Spleen (tissue), 11 donors: ENCODE measurements around the gene PRIM2. TPM values are rescaled to one million over a fixed set of nuclear protein-coding genes. Genes with fewer than 3 reads are reported as not detected.
"Not testable (repeated sequence)": the region's sequence is repeated elsewhere in the genome, so short reads cannot be mapped to it uniquely, and the experiment has no call there.

ENCODE experiments used
- DNase-seq: peaks from one replicate; pipeline ENCODE4 v3.0.0-alpha.2; 2020
- H3K27ac ChIP-seq, 8 donors: fragments of 200-600 bp; sonication (generic) in 7 of 8; 1 replicate in 4 of 8; 2 replicates in 4 of 8; pipeline versions ENCODE4 v1.5.0 to v1.8.0; 2016 to 2021; ENCODE audit warnings: inconsistent platforms in 4 of 8, mild to moderate bottlenecking in 4 of 8, moderate library complexity in 1 of 8
- H3K27me3 ChIP-seq, 7 donors: fragments of 200-600 bp; sonication (generic) in 6 of 7; replicated peaks in 1 of 7; 1 replicate in 4 of 7; 2 replicates in 3 of 7; pipeline versions ENCODE4 v1.5.0 to v1.8.0; 2016 to 2021; ENCODE audit warnings: inconsistent platforms in 3 of 7, mild to moderate bottlenecking in 1 of 7
- H3K36me3 ChIP-seq, 6 donors: fragments of 200-600 bp; sonication (generic) in 5 of 6; 1 replicate in 4 of 6; 2 replicates in 2 of 6; pipeline versions ENCODE4 v1.5.0 to v1.8.0; 2016 to 2021; ENCODE audit warnings: inconsistent platforms in 2 of 6
- H3K4me1 ChIP-seq, 6 donors: fragments of 200-600 bp; sonication (generic) in 5 of 6; 1 replicate in 3 of 6; 2 replicates in 3 of 6; pipeline versions ENCODE4 v1.5.0 to v1.8.0; 2016 to 2021; ENCODE audit warnings: inconsistent platforms in 3 of 6
- H3K4me3 ChIP-seq, 8 donors: fragments of 200-600 bp; sonication (generic) in 7 of 8; 1 replicate in 4 of 8; 2 replicates in 4 of 8; pipeline versions ENCODE4 v1.5.0 to v1.8.0; 2016 to 2021; ENCODE audit warnings: inconsistent platforms in 4 of 8, mild to moderate bottlenecking in 4 of 8, moderate library complexity in 2 of 8
- H3K9me3 ChIP-seq, 8 donors: fragments of 200-600 bp; sonication (generic) in 7 of 8; 1 replicate in 4 of 8; 2 replicates in 4 of 8; pipeline versions ENCODE4 v1.5.0 to v1.8.0; 2016 to 2021; ENCODE audit warnings: inconsistent platforms in 4 of 8
- WGBS, 5 donors: extraction: QIAGEN DNeasy Blood & Tissue Kit in 3 of 5; methylation state at CpG; one replicate each; pipeline versions ENCODE4 v1.1.5 to v1.1.7; 2013 to 2018; 5-methylcytosine and 5-hydroxymethylcytosine counted together
- intact Hi-C: fragments of 100-400 bp; cut with DNase I; formaldehyde crosslinking; loops from one replicate; pipeline ENCODE4 v1.15.0; 2023; ENCODE audit warnings: low total_unique reads
- polyA plus RNA-seq, 3 donors: library from polyadenylated mRNA; stranded (reverse); fragments of 200-250 nt; gene quantifications; one replicate each; pipeline ENCODE4 v1.2.1, GENCODE V29; 2013
- total RNA-seq, 7 donors: library from RNA; depleted of rRNA in 3 of 7; stranded (reverse); fragments of >200 nt in 3 of 7; fragmentation: NEBNext Ultra II Directional in 4 of 7; extraction: Animal tissue kit (Norgen Biotek cat#: 25700) in 4 of 7; gene quantifications; one replicate each; pipeline versions ENCODE4 v1.1.0 to v1.2.1, GENCODE V29; 2016 to 2021
- donor health status: healthy with polysubstance abuse.
- donor health status: DM: no; HTN: no; CAD: no; lungs with moderate emphysema.
- donor health status: DM: no; HTN: no; CAD: no.
- donor health status: Bipolar disorder and iron deficiency.
- donor health status: healthy.
- donor health status: DM: no; HTN: no; CAD: no.
- donor health status: DM: yes; HTN: yes; CAD: no.

The PRIM2 gene
- total and polyA plus RNA-seq, 10 donors, result 6.0 to 20.2 (median 13.9) TPM

DNA sequence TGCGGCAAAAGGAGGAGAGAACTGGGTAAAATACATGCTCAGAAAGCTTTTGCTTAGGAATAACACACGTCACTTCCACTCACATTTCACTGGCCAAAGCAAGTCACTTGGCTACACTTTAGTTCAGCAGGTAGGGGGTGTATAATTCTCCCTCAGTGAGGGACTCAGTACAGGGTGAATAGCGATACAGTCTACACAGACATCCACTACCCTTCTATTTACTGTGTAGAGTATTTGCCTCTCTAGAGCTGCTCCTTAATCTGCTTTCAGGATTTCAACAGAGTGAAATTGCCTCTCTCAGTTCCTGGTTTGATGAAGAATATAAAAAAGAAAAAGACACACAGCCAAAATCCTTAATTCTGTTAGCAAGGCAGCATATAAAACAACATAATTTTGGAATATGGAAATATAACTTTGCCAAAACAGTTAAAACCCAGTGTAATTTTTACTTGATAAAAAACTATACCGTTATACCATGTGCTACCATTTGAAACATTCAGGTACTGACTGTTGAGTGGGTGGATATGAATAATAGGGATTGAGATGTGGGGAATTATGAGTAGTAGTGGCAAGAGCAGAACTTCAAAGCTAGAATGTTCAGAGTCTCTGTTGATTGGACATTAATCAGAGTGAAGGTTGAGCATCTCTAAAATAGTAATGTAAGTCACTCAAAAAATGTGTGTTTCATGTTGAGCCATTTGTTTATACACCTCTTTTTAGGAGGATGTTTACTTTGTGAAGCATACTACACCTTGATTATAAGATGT, 51.7 kb downstream of the PRIM2 start:
- H3K4me3 ChIP-seq, H3K27me3 ChIP-seq, DNase-seq, intact Hi-C loops, H3K36me3 ChIP-seq, H3K27ac ChIP-seq, H3K9me3 ChIP-seq, H3K4me1 ChIP-seq: not testable (repeated sequence)
- 94 to 97% (median 97%) methylated on average over 4 of the region's 4 CpGs for WGBS, 5 donors

DNA sequence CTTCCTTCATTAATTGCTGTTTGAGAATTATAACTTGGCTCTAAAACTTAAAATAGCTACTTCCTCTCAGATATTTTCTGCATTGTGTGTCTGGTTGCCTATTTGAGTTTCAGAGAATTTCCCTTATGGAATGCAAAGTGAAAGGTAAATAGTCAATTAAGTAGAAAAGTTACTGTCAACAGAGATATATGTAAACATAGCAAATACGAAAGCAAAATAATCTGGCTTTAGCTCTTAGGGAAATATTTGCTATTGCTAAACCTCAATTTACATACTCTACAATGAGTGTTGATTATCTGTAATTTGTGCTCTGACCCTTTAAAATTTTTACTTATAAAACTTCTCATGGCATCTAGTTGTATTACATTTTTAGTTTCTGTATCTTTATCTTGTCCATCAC, 54.3 kb downstream of the PRIM2 start:
- H3K27ac ChIP-seq, intact Hi-C loops, DNase-seq, H3K4me3 ChIP-seq, H3K4me1 ChIP-seq, H3K27me3 ChIP-seq, H3K36me3 ChIP-seq, H3K9me3 ChIP-seq: not testable (repeated sequence)
- 91 to 98% (median 95%) methylated on average over 1 of the region's 1 CpG for WGBS, 5 donors

DNA sequence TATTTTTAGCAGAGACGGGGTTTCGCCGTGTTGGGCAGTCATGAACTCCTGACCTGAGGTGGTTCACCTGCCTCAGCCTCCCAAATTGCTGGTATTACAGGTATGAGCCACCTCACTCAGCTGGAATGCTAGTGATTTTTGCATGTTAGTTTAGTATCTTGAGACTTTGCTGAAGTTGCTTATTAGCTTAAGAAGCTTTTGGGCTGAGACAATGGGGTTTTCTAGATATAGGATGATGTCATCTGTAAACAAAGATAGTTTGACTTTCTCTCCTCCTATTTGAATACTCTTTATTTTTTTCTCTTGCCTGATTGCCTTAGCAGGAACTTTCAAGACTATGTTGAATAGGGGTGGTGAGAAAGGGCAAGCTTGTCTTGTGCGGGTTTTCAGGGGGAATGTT, 57.3 kb downstream of the PRIM2 start:
- H3K9me3 ChIP-seq, intact Hi-C loops, H3K4me1 ChIP-seq, H3K27ac ChIP-seq, DNase-seq, H3K27me3 ChIP-seq, H3K4me3 ChIP-seq, H3K36me3 ChIP-seq: not testable (repeated sequence)
- WGBS, 5 donors, result 84 to 99% (median 98%) methylated on average over 2 to 4 of the region's 4 CpGs

DNA sequence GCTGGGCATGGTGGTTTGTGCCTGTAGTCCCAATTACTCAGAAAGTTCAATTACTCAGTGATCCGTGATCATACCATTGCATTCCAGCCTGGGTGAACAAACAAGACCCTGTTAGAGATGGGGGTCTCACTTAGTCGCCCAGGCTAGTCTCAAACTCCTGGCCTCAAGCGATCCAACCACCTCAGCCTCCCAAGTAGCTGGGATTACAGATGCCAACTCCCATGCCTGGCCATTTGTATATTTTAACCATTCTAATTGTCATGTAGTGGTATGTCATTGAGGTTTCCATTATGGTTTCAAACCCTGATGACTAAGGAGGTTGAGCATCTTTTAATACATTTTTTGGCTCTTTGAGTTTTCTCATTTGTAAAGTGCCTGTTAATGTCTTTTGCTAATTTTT, 58.7 kb downstream of the PRIM2 start:
- H3K36me3 ChIP-seq, result peaks cover 0 to 13% (median 6%) of the 10 kb centered on the region in 6 donors
- DNase-seq, intact Hi-C loops, H3K27ac ChIP-seq, H3K9me3 ChIP-seq, H3K27me3 ChIP-seq, H3K4me3 ChIP-seq, H3K4me1 ChIP-seq: not testable (repeated sequence)
- 78 to 98% (median 97%) methylated on average over 3 of the region's 3 CpGs for WGBS, 5 donors

DNA sequence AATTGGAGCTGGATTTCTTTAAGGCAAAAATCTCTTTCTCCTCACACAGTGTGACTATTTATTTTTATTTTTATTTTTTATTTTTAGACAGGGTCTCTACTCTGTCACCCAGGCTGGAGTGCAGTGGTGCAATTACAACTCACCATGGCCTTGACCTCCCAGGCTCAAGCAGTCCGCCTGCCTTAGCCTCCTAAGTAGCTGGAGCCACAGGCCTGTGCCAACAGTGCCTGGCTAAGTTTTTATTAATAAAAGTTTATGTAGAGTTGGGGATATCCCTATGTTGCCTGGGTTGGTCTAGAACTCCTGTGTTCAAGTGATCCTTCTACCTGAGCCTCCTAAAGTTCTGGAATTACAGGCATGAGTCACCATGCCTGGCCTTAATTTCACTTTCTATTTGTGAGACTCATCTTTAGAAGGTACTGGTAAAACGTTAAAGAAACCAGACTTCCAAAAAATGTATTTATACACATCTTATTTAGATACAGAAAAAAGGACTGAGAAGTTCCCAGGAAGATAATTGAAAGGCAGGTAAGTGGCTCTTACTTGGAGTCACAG, 71.7 kb downstream of the PRIM2 start:
- H3K36me3 ChIP-seq, intact Hi-C loops, H3K27me3 ChIP-seq, DNase-seq, H3K4me3 ChIP-seq, H3K4me1 ChIP-seq, H3K27ac ChIP-seq: not testable (repeated sequence)
- H3K9me3 ChIP-seq, result peaks cover 0 to 17% (median 5%) of the 10 kb centered on the region in 8 donors
- WGBS, 5 donors, result 59 to 93% (median 81%) methylated on average over 1 to 2 of the region's 2 CpGs

DNA sequence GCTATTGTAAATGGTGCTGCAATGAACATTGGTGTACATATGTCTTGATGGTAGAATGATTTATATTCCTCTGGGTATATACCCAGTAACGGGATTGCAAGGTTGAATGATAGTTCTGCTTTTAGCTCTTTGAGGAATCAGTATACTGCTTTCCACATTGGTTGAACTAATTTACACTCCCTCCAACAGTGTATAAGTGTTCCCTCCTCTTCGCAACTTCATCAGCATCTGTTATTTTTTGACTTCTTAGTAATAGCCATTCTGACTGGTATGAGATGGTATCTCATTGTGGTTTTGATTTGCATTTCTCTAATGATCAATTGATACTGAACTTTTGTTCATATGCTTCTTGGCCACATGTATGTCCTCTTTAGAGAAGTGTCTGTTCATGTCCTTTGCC, 73.4 kb downstream of the PRIM2 start:
- H3K9me3 ChIP-seq, result peaks cover 0 to 30% (median 15%) of the 10 kb centered on the region in 8 donors
- DNase-seq, H3K27ac ChIP-seq, H3K4me1 ChIP-seq, intact Hi-C loops, H3K36me3 ChIP-seq, H3K4me3 ChIP-seq, H3K27me3 ChIP-seq: not testable (repeated sequence)
- WGBS, 5 donors, result 73 to 95% (median 88%) methylated on average over 2 of the region's 2 CpGs

DNA sequence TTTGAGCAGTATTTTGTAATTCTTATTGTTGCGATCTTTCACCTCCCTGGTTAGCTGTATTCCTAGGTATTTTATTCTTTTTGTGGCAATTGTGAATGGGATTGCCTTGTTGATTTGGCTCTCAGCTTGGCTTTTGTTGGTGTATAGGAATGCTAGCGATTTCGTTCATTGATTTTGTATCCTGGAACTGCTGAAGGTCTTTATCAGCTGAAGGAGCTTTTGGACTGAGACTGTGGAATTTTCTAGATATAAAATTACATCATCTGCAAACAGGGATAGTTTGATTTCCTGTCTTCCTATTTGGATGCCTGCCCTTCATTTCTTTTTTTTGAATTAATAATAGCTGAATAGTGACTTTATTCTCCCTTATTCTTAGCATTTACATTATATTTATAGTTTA, 74.6 kb downstream of the PRIM2 start:
- H3K36me3 ChIP-seq, intact Hi-C loops, H3K27me3 ChIP-seq, H3K27ac ChIP-seq, DNase-seq, H3K4me1 ChIP-seq, H3K4me3 ChIP-seq: not testable (repeated sequence)
- peaks cover 7 to 42% (median 27%) of the 10 kb centered on the region in 8 donors for H3K9me3 ChIP-seq
- WGBS, 5 donors, result 89 to 98% (median 95%) methylated on average over 3 of the region's 3 CpGs

DNA sequence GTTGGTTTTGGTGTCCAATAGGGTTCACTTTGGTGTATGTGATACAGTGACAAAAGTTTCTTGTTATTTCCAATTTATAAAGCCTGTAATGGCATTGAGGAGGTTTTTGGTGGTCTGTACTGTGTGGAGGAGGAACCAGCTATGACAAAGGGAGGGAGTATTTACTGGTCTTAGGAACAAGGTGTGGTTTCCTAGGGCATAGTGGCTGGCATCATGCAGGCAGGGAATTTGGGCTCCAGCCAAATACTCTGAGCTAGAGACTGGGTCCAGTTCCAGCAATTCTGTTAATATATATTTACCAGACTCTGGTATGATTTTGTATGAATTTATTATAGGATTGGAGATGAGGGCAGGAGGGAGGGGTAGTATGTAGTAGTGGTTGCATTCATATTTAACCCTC, 101.9 kb downstream of the PRIM2 start:
- H3K9me3 ChIP-seq, result peaks cover 0 to 13% (median 0%) of the 10 kb centered on the region in 8 donors
- H3K27me3 ChIP-seq, intact Hi-C loops, H3K4me3 ChIP-seq, H3K4me1 ChIP-seq, H3K27ac ChIP-seq, DNase-seq: not testable (repeated sequence)
- H3K36me3 ChIP-seq, result peaks cover 0 to 12% (median 0%) of the 10 kb centered on the region in 6 donors
